WI38 (cell line): ENCODE results near the gene NRIP1.
"Not testable (repeated sequence)": the region's sequence is repeated elsewhere in the genome, so short reads cannot be mapped to it uniquely, and the experiment has no call there.

Experiments
- H3K4me3 ChIP-seq: 2 replicates; pipeline ENCODE4 v1.5.1; 2011; ENCODE audit warnings: low read depth, mild to moderate bottlenecking, control low read depth, low read length
- TF ChIP-seq, protein P1 (sequence below): IDR thresholded peaks from 2 replicates; pipeline ENCODE4 v1.5.1; 2012; ENCODE audit warnings: low read depth, mild to moderate bottlenecking, control low read depth, low read length

Gene NRIP1

DNA sequence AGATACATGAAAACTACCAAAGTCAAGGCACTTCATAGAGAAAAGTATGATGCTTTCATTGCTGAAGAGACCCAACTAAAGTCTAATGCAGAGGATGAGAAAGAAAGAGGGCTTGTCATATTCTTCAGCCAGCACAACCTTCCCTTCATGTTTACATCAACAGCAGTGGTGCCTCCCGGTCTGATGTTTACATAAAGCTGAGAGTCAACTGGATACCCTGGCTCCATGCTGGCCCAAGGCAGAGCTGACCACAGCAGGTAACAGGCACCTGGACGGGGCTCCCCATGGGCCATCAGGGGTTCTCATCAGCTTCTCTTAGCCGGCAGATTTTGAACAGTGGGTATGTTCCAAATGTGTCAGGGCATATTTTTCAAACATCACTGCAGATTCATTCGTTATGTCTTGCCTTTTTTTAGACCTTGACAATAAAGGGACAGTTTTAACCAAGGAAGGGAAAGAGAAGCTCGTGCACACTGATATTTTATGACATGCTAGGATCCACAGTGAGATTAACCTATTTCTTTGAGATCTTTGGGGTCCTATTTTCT lies 117.1 kb downstream of the NRIP1 start:
- H3K4me3 ChIP-seq: no peak overlapping the region
- TF ChIP-seq, protein P1, sequence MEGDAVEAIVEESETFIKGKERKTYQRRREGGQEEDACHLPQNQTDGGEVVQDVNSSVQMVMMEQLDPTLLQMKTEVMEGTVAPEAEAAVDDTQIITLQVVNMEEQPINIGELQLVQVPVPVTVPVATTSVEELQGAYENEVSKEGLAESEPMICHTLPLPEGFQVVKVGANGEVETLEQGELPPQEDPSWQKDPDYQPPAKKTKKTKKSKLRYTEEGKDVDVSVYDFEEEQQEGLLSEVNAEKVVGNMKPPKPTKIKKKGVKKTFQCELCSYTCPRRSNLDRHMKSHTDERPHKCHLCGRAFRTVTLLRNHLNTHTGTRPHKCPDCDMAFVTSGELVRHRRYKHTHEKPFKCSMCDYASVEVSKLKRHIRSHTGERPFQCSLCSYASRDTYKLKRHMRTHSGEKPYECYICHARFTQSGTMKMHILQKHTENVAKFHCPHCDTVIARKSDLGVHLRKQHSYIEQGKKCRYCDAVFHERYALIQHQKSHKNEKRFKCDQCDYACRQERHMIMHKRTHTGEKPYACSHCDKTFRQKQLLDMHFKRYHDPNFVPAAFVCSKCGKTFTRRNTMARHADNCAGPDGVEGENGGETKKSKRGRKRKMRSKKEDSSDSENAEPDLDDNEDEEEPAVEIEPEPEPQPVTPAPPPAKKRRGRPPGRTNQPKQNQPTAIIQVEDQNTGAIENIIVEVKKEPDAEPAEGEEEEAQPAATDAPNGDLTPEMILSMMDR: no peak

DNA sequence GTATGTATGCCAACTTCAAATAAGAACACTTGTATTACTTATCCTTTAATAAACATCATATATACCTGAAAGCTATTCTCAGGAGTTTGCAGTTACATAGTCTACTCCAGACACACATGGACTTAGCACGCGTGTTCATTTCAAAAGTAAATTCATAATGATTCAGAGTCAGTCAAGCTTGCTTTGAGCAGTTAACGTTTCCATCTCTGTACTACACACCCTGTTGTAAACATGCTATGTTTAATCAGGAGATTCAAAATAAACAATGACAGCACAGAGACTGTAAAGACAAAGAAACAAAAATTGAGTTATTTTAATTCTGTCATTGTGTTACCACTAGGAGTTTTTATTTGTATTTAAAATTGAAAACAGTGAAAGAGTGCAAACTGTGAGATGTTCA lies 119.6 kb downstream of the NRIP1 start:
- TF ChIP-seq, protein P1: no peak
- no peak overlapping the region for H3K4me3 ChIP-seq

DNA sequence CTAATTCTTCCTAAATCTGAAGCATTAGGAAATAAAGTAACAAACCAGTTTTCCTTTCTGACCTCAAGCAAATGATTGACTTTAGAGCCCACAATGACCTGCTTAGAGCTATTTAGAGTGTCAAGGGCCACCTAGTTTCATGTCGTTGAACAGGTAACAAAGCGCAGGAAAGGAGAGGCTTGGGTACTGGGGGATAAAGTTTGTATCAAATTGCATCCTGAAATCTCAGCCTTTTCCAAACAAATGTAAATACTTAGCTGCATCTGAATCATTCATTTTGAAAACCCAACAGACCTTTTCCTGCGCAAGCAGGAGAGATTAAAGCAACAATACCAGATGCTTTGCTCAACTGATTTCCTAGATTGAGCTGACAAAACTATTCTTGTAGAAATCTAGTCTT lies 121.2 kb downstream of the NRIP1 start:
- TF ChIP-seq, protein P1: no peak
- no peak overlapping the region for H3K4me3 ChIP-seq

DNA sequence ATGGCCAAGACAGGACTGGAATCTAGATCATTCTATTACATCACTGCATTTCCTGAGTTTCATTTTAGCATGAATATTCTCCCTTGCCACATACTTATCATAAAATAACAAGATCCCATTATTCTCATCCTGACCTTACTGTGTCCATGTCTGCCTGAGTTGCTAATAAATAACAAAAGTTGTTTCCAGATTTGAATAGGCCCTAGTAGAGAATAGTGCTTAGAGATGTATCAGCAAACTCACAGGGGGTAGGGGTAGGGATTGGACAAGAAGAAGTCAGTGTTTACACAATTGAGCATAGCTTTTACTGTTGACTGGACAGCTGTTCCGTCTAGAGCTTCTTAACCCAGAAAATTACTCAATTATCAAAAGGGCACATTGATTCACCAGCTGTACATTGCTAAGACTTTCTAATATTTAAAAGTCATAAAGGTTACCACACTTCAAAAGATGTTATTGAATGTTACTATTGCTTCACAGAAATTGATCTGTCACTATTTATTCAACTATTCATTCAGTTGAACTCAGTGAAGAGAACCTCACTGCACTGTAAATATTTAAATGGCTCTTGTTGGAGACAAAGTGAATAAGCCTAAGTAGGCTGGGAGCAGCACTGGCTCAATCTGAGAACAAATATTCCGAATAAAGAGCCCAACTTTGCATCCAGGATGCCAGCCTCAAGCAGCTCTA lies 121.9 kb downstream of the NRIP1 start:
- H3K4me3 ChIP-seq: no peak overlapping the region
- TF ChIP-seq, protein P1: no peak

DNA sequence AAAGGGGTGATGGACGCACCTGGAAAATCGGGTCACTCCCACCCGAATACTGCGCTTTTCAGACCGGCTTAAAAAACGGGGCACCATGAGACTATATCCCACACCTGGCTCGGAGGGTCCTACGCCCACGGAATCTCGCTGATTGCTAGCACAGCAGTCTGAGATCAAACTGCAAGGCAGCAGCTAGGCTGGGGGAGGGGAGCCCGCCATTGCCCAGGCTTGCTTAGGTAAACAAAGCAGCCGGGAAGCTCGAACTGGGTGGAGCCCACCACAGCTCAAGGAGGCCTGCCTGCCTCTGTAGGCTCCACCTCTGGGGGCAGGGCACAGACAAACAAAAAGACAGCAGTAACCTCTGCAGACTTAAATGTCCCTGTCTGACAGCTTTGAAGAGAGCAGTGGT lies 137.5 kb downstream of the NRIP1 start:
- H3K4me3 ChIP-seq: not testable (repeated sequence)

DNA sequence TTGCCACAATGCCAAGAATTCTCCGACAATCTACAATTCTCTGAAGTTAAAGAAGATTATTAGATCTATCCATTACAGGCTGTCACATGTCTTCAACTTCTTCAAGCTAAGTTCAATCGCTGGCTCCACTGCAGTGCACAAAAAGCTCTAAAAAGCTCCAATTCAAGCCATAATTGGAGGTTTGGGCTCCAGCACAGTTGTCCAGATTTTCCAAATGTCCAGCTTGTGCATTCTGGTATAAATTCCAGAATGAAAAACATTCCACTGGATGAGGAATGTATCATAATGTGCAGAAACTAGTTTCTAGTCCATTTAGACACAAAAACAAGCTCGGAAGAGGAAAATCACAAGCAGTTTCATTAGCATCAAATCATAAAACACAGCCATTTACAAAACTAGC lies 138.6 kb downstream of the NRIP1 start:
- H3K4me3 ChIP-seq: no peak overlapping the region
- TF ChIP-seq, protein P1: no peak

DNA sequence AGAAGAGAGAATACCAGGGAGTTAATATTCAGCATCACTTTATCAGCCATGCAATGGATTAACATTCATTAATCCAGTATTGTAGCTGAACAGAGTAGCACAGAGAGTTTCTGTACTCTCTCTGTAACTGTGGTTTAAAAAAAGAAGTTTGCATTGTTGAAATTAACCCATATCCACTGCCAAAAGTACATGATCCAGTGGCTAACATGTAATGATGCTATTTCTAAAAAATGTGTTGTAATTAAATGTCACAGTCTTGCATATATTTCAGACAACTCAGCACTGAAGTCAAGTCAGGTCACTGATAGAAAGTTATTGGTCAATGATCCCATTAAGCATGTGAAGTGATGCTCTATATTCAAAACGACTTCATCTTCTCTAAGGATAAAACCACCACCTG lies 141.3 kb downstream of the NRIP1 start:
- TF ChIP-seq, protein P1: no peak
- no peak overlapping the region for H3K4me3 ChIP-seq

DNA sequence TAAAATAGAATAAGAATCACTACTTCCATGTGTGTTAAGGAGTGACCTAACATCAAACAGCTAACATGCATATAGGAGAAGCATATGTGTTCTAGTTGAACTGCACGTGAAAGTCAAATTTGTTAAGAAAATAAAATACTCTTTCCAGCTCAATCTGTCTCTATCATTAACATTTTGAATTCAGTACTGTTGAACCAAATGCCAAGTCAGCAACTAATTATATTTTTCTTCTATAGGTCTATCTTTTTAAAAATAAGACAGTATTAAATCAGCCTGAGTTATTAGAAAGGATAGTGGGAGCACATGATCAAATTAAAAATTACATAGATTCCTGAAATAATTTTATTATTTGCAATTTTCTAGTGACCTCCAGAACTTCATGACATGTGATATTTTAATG lies 141.8 kb downstream of the NRIP1 start:
- TF ChIP-seq, protein P1: no peak
- H3K4me3 ChIP-seq: no peak overlapping the region
